ENCODE results near the gene ZCCHC3.

- TF ChIP-seq CTCF (IDR thresholded peaks at IDR 0.05) (no peak), POLR2A (IDR thresholded peaks at IDR 0.05) (no peak)
Observed at GRCh38 chr20:316316-317068, 19.1 kb downstream of the ZCCHC3 start.
